ENCODE results near the gene ZAR1. TPM values are rescaled to one million over a fixed set of nuclear protein-coding genes. Genes with fewer than 3 reads are reported as not detected.

Gene ZAR1
- total and polyA plus RNA-seq, 10 of the 15 experiments (the other 5 are each of a cell fraction or from before 2014, with no cell fraction given) = not detected

- Histone ChIP-seq H3K79me2 (ENCODE audit: control insufficient read depth, insufficient read depth, low read length) (no peaks in the 10 kb centered on the region), H2AFZ (ENCODE audit: control insufficient read depth, low read depth, low read length) (no peak overlapping the region), H3K4me3 (no peak overlapping the region), H3K27ac (ENCODE audit: control insufficient read depth, insufficient read depth) (no peak overlapping the region), H4K20me1 (ENCODE audit: control insufficient read depth, insufficient read depth) (no peaks in the 10 kb centered on the region), H3K36me3 (ENCODE audit: control insufficient read depth in 2 of 2, insufficient read depth in 2 of 2, low read length in 1 of 2) (no peaks in the 10 kb centered on the region), H3K27me3 (replicated peaks in 1 of 2; ENCODE audit: control insufficient read depth in 2 of 2, insufficient read depth in 2 of 2, low read length in 1 of 2) (peaks cover 8 to 28% of the 10 kb centered on the region in 2 experiments), H3K4me1 (ENCODE audit: control insufficient read depth, insufficient read depth, low read length) (no peaks in the 10 kb centered on the region), H3K9me3 (replicated peaks; ENCODE audit: control insufficient read depth, insufficient read depth, low read length) (peaks cover 3% of the 10 kb centered on the region; the same call in 2 of the 3 replicates), H3K4me2 (ENCODE audit: control insufficient read depth, insufficient read depth) (no peak overlapping the region), H3K9ac (ENCODE audit: control insufficient read depth, insufficient read depth, low read length) (no peak overlapping the region)
- DNase-seq (ENCODE audit: low read depth, low spot score) (no peak), FAIRE-seq (no peak), ATAC-seq (no peak)
- in situ Hi-C loops (cut with MboI) (no loop called here), intact Hi-C loops (cut with micrococcal nuclease; ENCODE audit: unreplicated experiment) (no loop called here)
- POLR2A ChIA-PET = no interaction called here
- no TSS peak for BruUV-seq (replicated peaks)
- WGBS (ENCODE audit: insufficient coverage, insufficient replicate concordance, low lambda C conversion rate, missing lambda C conversion rate) = 28% methylated on average over 1 of the region's 1 CpG
- RAD21 ChIA-PET (ENCODE audit: unreplicated experiment) = no interaction called here
- TF ChIP-seq POU2F2 (IDR thresholded peaks at IDR 0.05; ENCODE audit: borderline replicate concordance, low read depth, low read length) = no peak
- CTCF ChIA-PET = no interaction called here
- SMC1A ChIA-PET (ENCODE audit: uncharacterized antibody, unreplicated experiment) = interaction anchor here (1.1 kb wide), 1 partner anchor 51 kb away, joined by 4 read pairs; no protein-coding TSS in a partner anchor
Measured at GRCh38 chr4:48481581-48481980, 8.5 kb upstream of the ZAR1 start.

GRCh38 chr4:48483006-48483776 lies 6.9 kb upstream of the ZAR1 start, which contains the start of gene SLC10A4:
TSS of gene SLC10A4 (plus strand) at chr4:48483343. CDS start at chr4:48483562, 219 bp downstream.
- no peaks in the 10 kb centered on the region for H3K79me2 ChIP-seq (ENCODE audit: control insufficient read depth, insufficient read depth, low read length)
- ChIA-PET CTCF (no interaction called here), SMC1A (ENCODE audit: uncharacterized antibody, unreplicated experiment) (interaction anchor here (1.2 kb wide), 1 partner anchor 442 kb away, joined by 3 read pairs; no protein-coding TSS in a partner anchor), RAD21 (ENCODE audit: unreplicated experiment) (no interaction called here), POLR2A (no interaction called here)
- no peak for ATAC-seq
- intact Hi-C loops (cut with micrococcal nuclease; ENCODE audit: unreplicated experiment) = no loop called here
- in situ Hi-C loops (cut with MboI) = no loop called here
- peaks cover 3% of the 10 kb centered on the region; the same call in 2 of the 3 replicates for H3K9me3 ChIP-seq (replicated peaks; ENCODE audit: control insufficient read depth, insufficient read depth, low read length)
- no TSS peak for BruUV-seq (replicated peaks)
- H3K9ac ChIP-seq (ENCODE audit: control insufficient read depth, insufficient read depth, low read length) = no peak within 1 kb of the TSS
- FAIRE-seq = no peak
- no peak for DNase-seq (ENCODE audit: low read depth, low spot score)
- WGBS (ENCODE audit: insufficient coverage, insufficient replicate concordance, low lambda C conversion rate, missing lambda C conversion rate) = 21% methylated on average over 48 of the region's 85 CpGs
- no peaks in the 10 kb centered on the region for H3K36me3 ChIP-seq (ENCODE audit: control insufficient read depth in 2 of 2, insufficient read depth in 2 of 2, low read length in 1 of 2)
- H3K4me1 ChIP-seq (ENCODE audit: control insufficient read depth, insufficient read depth, low read length) = no peaks in the 10 kb centered on the region
- no peaks in the 10 kb centered on the region for H4K20me1 ChIP-seq (ENCODE audit: control insufficient read depth, insufficient read depth)
- no peak within 1 kb of the TSS for H3K27ac ChIP-seq (ENCODE audit: control insufficient read depth, insufficient read depth)
- H3K27me3 ChIP-seq (replicated peaks in 1 of 2; ENCODE audit: control insufficient read depth in 2 of 2, insufficient read depth in 2 of 2, low read length in 1 of 2) = peaks cover 8 to 28% of the 10 kb centered on the region in 2 experiments
- H3K4me2 ChIP-seq (ENCODE audit: control insufficient read depth, insufficient read depth) = peak within 1 kb of the TSS; percentile 3; the same call in 1 of the 2 replicates
- no peak within 1 kb of the TSS for H3K4me3 ChIP-seq
- H2AFZ ChIP-seq (ENCODE audit: control insufficient read depth, low read depth, low read length) = peak within 1 kb of the TSS; percentile 34; the same call in 1 of the 2 replicates
- TF ChIP-seq FOXK2 (IDR thresholded peaks at IDR 0.05) (no peak), KAT2A (conservative IDR thresholded peaks at IDR 0.05; ENCODE audit: control insufficient read depth, low read depth, low read length) (no peak), NR2C2 (IDR thresholded peaks at IDR 0.05; ENCODE audit: borderline replicate concordance, control insufficient read depth, insufficient read length, low read depth) (no peak), USF1 (IDR thresholded peaks at IDR 0.05; ENCODE audit: borderline replicate concordance, extremely low read length, insufficient read depth, low read depth, low read length) (no peak), HCFC1 (IDR thresholded peaks at IDR 0.05; ENCODE audit: low read length) (no peak), ZNF622 (IDR thresholded peaks at IDR 0.05) (no peak), USF2 (IDR thresholded peaks at IDR 0.05; ENCODE audit: borderline replicate concordance, low read depth, low read length) (no peak), NRF1 (conservative IDR thresholded peaks at IDR 0.05; ENCODE audit: low read depth, low read length) (no peak), ZNF384 (IDR thresholded peaks at IDR 0.05; ENCODE audit: borderline replicate concordance, low read depth, low read length) (no peak), CEBPZ (IDR thresholded peaks at IDR 0.05; ENCODE audit: low read depth, low read length) (no peak)
